Prostate gland (tissue), 2 donors: ENCODE measurements around the gene ST6GALNAC3. TPM values are rescaled to one million over a fixed set of nuclear protein-coding genes. Genes with fewer than 3 reads are reported as not detected.

Experiments used
- DNase-seq: peaks from one replicate; pipeline ENCODE4 v3.0.0-alpha.2; 2019; ENCODE audit warnings: low spot score
- H3K27ac ChIP-seq, 2 donors: fragments of 200-600 bp; sonication (generic); 2 replicates each; pipeline ENCODE4 v1.5.1; 2017 to 2019
- H3K27me3 ChIP-seq: fragments of 200-600 bp; sonication (generic); replicated peaks from 2 replicates; pipeline ENCODE4 v1.5.1; 2019; ENCODE audit not compliant: insufficient read depth
- H3K36me3 ChIP-seq, 2 donors: fragments of 200-600 bp; sonication (generic); 1 replicate in 1 of 2; 2 replicates in 1 of 2; pipeline versions ENCODE4 v1.5.1 to v1.8.1; 2017 to 2019
- H3K4me1 ChIP-seq: fragments of 200-600 bp; sonication (generic); replicated peaks from 2 replicates; pipeline ENCODE4 v1.5.1; 2019
- H3K4me3 ChIP-seq, 2 donors: fragments of 200-600 bp; sonication (generic); 2 replicates each; pipeline ENCODE4 v1.5.1; 2017 to 2019
- H3K9me3 ChIP-seq: fragments of 200-600 bp; sonication (generic); 2 replicates; pipeline ENCODE4 v1.5.1; 2017
- POLR2A ChIP-seq: fragments of 450-650 bp; IDR thresholded peaks from one replicate; pipeline ENCODE4 v1.6.1; 2016; ENCODE audit warnings: antibody characterized with exemption, mild to moderate bottlenecking
- POLR2AphosphoS5 ChIP-seq: sonication (generic); formaldehyde crosslinking; IDR thresholded peaks from one replicate; pipeline ENCODE4 v1.6.1; 2017; ENCODE audit warnings: antibody characterized with exemption
- WGBS: methylation state at CpG from one replicate; pipeline ENCODE4 v1.1.5; 2018; 5-methylcytosine and 5-hydroxymethylcytosine counted together
- intact Hi-C: fragments of 100-400 bp; cut with DNase I; formaldehyde crosslinking; loops from one replicate; pipeline ENCODE4 v1.14.2; 2022
- total RNA-seq, 2 donors: library from RNA; depleted of rRNA; stranded (reverse); fragments of >200 nt; gene quantifications; one replicate each; pipeline ENCODE4 v1.1.0, GENCODE V29; 2016
- TF ChIP-seq, protein P1 (sequence below), 4 experiments: fragments of 200-600 bp in 2 of 4; fragments of 450-650 bp in 2 of 4; sonication (generic) in 2 of 4; IDR thresholded peaks; 1 replicate in 3 of 4; 2 replicates in 1 of 4; pipeline ENCODE4 v1.5.1; 2016 to 2019; ENCODE audit warnings: antibody characterized with exemption in 4 of 4, mild to moderate bottlenecking in 2 of 4, moderate library complexity in 2 of 4

ST6GALNAC3 gene
- total RNA-seq, 2 donors from 2014 or later = 0.41 to 0.80 TPM

DNA sequence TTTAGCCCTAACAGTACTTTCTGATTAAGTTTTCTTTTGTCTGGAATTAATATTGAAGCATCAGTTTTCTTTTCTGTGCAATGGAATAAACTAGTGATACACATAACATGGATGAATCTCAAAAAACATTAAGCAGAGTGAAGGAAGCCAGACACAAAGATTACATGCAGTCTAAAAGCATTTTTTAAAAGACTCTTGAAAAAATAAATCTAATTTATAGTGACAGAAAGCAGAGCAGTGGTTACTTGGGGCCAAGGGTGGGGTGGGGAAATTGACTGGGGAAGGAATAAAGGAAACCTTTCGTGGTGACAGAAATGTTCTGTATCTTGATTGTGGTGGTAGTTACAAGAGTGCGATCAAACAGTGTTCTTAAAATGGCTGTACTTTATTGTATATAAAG lies 20.2 kb upstream of the ST6GALNAC3 start:
- no peaks in the 10 kb centered on the region for H3K4me1 ChIP-seq
- WGBS = 28% methylated on average over 2 of the region's 2 CpGs
- DNase-seq = no peak
- no peaks in the 10 kb centered on the region for H3K27me3 ChIP-seq
- no peak overlapping the region for H3K27ac ChIP-seq
- intact Hi-C loops = no loop called here
- H3K4me3 ChIP-seq = no peak overlapping the region
- no peaks in the 10 kb centered on the region for H3K36me3 ChIP-seq
- H3K9me3 ChIP-seq = no peaks in the 10 kb centered on the region
- TF ChIP-seq, protein P1, sequence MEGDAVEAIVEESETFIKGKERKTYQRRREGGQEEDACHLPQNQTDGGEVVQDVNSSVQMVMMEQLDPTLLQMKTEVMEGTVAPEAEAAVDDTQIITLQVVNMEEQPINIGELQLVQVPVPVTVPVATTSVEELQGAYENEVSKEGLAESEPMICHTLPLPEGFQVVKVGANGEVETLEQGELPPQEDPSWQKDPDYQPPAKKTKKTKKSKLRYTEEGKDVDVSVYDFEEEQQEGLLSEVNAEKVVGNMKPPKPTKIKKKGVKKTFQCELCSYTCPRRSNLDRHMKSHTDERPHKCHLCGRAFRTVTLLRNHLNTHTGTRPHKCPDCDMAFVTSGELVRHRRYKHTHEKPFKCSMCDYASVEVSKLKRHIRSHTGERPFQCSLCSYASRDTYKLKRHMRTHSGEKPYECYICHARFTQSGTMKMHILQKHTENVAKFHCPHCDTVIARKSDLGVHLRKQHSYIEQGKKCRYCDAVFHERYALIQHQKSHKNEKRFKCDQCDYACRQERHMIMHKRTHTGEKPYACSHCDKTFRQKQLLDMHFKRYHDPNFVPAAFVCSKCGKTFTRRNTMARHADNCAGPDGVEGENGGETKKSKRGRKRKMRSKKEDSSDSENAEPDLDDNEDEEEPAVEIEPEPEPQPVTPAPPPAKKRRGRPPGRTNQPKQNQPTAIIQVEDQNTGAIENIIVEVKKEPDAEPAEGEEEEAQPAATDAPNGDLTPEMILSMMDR (IDR thresholded peaks at IDR 0.05) = no peak
- no peak for TF ChIP-seq POLR2A
- TF ChIP-seq POLR2AphosphoS5 = no peak

DNA sequence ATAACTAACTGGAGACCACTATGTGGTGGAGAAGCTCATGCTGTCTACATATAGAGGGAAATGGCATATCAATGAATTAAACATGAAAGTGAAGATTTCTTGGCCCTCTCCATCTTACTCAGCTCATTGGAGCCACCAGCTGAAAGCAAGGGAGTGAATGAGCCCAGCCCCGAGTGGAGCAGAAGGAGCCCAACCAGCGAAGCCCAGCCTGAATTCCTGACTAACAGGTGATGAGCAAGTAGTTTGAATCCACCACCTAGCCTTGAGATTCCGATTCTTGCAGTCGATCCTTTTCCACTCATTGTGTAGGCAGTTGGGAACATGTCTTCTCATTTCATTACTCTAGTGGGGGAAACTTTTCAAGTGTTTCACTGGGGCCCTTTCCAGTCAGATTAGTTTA lies 18.6 kb upstream of the ST6GALNAC3 start:
- 89% methylated on average over 4 of the region's 4 CpGs for WGBS
- H3K27me3 ChIP-seq = no peaks in the 10 kb centered on the region
- no peak for DNase-seq
- no peak overlapping the region for H3K4me3 ChIP-seq
- H3K9me3 ChIP-seq = no peaks in the 10 kb centered on the region
- TF ChIP-seq POLR2AphosphoS5 (no peak), POLR2A (no peak)
- TF ChIP-seq, protein P1 (IDR thresholded peaks at IDR 0.05) = no peak
- H3K36me3 ChIP-seq = no peaks in the 10 kb centered on the region
- no peaks in the 10 kb centered on the region for H3K4me1 ChIP-seq
- no peak overlapping the region for H3K27ac ChIP-seq
- intact Hi-C loops = no loop called here

DNA sequence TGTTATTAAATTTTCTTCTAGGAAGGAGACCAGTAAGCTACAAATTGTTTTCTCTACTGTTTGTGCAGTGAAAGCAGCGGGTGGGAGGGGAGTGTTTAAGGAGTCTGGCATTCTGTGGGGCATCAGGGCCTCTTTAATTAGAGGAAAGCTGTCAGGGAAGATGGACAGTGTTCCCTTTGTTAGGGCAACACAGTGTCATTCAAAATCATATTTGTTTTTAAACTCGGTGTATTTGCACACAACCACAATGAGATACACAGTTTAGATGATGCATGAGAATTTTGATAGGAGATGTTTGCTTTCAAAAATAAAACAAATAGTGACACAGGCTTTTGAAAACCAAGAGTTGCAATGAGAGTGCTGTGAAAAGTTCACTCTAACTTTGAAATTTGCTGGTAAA lies 15.1 kb upstream of the ST6GALNAC3 start:
- no peaks in the 10 kb centered on the region for H3K9me3 ChIP-seq
- no peaks in the 10 kb centered on the region for H3K36me3 ChIP-seq
- H3K27ac ChIP-seq = no peak overlapping the region
- no peak for DNase-seq
- H3K27me3 ChIP-seq = no peaks in the 10 kb centered on the region
- no peaks in the 10 kb centered on the region for H3K4me1 ChIP-seq
- H3K4me3 ChIP-seq = no peak overlapping the region
- WGBS = 56% methylated on average over 2 of the region's 2 CpGs
- TF ChIP-seq POLR2AphosphoS5 (no peak), POLR2A (no peak)
- TF ChIP-seq, protein P1 (IDR thresholded peaks at IDR 0.05) = no peak
- intact Hi-C loops = no loop called here

DNA sequence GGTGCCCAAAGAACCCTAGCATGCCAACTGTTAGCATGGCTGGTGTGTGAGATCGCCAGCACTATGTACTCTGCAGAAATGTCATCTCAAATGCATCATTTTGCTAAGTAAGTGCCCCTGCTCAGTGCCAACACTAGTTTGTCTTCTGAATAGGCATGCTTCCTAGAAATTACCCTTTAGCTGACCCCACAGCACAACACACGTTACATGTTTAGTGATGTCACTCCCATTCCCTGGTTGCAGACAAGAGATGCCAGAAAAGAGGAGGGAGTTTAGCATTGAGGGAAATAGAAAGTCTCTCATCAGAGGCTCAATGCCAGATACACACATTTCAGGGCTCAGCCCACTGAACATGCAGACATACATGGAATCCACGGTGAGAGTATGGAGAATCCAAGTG lies 9.3 kb upstream of the ST6GALNAC3 start:
- Histone ChIP-seq H3K36me3 (no peaks in the 10 kb centered on the region), H3K27me3 (no peaks in the 10 kb centered on the region), H3K4me1 (no peaks in the 10 kb centered on the region), H3K27ac (no peak overlapping the region), H3K4me3 (no peak overlapping the region), H3K9me3 (no peaks in the 10 kb centered on the region)
- intact Hi-C loops = no loop called here
- no peak for TF ChIP-seq POLR2A
- no peak for TF ChIP-seq POLR2AphosphoS5
- no peak for DNase-seq
- WGBS = 77% methylated on average over 3 of the region's 3 CpGs

DNA sequence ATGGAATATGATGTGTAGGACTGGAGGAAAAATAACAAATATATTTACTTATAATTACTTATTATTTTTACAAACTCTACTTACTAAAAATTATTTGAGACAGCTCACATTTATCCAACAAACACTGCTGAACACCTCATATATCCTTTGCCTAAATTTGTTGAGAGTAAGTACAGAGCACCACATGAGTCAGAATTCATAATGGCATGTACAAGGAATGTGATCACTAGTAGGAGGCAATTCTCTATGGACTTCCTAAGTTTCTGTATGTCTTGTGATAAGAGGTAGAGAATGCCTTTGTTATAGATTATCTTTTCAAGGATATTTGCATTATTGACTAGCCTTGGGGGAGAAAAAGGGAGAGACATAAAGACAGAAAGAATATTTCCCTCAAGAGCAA lies 8.2 kb upstream of the ST6GALNAC3 start:
- Histone ChIP-seq H3K4me3 (no peak overlapping the region), H3K27me3 (no peaks in the 10 kb centered on the region), H3K4me1 (no peaks in the 10 kb centered on the region), H3K27ac (no peak overlapping the region), H3K9me3 (no peaks in the 10 kb centered on the region), H3K36me3 (no peaks in the 10 kb centered on the region)
- DNase-seq = no peak
- TF ChIP-seq POLR2AphosphoS5 (no peak), POLR2A (no peak)
- TF ChIP-seq, protein P1 (IDR thresholded peaks at IDR 0.05) = no peak
- intact Hi-C loops = no loop called here
